GM12865 (cell line): ENCODE measurements around the gene TDRD3.
A peak's percentile ranks its signal among the peaks of the same experiment; 100 is the strongest.

Source experiments
- DNase-seq: peaks from one replicate; pipeline ENCODE4 v3.0.0; 2010; ENCODE audit warnings: low read depth
- H3K4me3 ChIP-seq: 2 replicates; pipeline ENCODE4 v1.5.1; 2011; ENCODE audit warnings: mild to moderate bottlenecking, low read depth, low read length, control low read depth
- CTCF ChIP-seq: IDR thresholded peaks from 2 replicates; pipeline ENCODE4 v1.5.1; 2011; ENCODE audit warnings: low read length, control low read depth, low read depth, inconsistent platforms; ENCODE audit not compliant: insufficient read depth; ENCODE audit errors: missing control alignments

Gene TDRD3

GRCh38 chr13:60608954-60609353 lies 211.9 kb downstream of the TDRD3 start:
- no peak for DNase-seq
- no peak overlapping the region for H3K4me3 ChIP-seq
- no peak for TF ChIP-seq CTCF

GRCh38 chr13:60611523-60611922 lies 214.5 kb downstream of the TDRD3 start:
- no peak for TF ChIP-seq CTCF
- no peak overlapping the region for H3K4me3 ChIP-seq
- no peak for DNase-seq

- TF ChIP-seq CTCF, result no peak
These were observed 215.6 kb downstream of the TDRD3 start for GRCh38 chr13:60612593-60612992.

GRCh38 chr13:60613080-60613479 lies 216.1 kb downstream of the TDRD3 start:
- H3K4me3 ChIP-seq, result no peak overlapping the region
- no peak for DNase-seq
- TF ChIP-seq CTCF, result no peak

More at GRCh38 chr13:60612593-60612992, 215.6 kb downstream of the TDRD3 start:
- no peak for DNase-seq
- H3K4me3 ChIP-seq, result no peak overlapping the region

- no peak for DNase-seq
- peak; percentile 11 for TF ChIP-seq CTCF
- H3K4me3 ChIP-seq, result no peak overlapping the region
These were observed 221.1 kb downstream of the TDRD3 start for GRCh38 chr13:60617991-60618733.

- no peak for TF ChIP-seq CTCF
- no peak overlapping the region for H3K4me3 ChIP-seq
- DNase-seq, result no peak
These were observed 222.4 kb downstream of the TDRD3 start for GRCh38 chr13:60619461-60619860.
